Measurements from ENCODE around the gene PCP4. TPM values are rescaled to one million over a fixed set of nuclear protein-coding genes. Genes with fewer than 3 reads are reported as not detected.

The PCP4 gene
- total RNA-seq, 1 donor from 2014 or later = 18.1 TPM

DNA sequence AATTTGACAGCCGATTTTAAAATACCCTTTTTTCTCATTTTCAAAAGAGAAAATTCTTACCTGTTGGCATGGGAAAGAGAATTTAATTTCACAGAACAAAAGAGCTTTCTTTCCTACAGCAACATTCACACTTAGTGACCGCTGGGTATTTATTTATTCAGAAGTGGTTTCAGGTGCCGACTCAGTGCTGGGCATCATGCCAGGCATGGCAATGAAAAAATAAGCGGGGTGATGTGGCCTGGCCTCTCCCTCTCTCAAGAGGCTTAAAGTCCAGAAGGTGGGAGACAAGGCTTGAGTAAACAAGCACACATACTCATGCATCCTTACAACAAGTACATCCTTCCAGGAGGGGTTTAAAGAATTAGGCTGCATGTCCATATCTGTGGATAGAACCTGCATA lies 4.1 kb upstream of the PCP4 start:
- no peak overlapping the region for H3K4me3 Mint-ChIP-seq
- no peak overlapping the region for H3K27ac Mint-ChIP-seq
- H3K27me3 Mint-ChIP-seq (ENCODE audit: low read depth) = peaks cover 2% of the 10 kb centered on the region
- DNase-seq (ENCODE audit: low spot score in 2 of 2, unreplicated experiment in 2 of 2) = no peak
- TF ChIP-seq, protein P1, sequence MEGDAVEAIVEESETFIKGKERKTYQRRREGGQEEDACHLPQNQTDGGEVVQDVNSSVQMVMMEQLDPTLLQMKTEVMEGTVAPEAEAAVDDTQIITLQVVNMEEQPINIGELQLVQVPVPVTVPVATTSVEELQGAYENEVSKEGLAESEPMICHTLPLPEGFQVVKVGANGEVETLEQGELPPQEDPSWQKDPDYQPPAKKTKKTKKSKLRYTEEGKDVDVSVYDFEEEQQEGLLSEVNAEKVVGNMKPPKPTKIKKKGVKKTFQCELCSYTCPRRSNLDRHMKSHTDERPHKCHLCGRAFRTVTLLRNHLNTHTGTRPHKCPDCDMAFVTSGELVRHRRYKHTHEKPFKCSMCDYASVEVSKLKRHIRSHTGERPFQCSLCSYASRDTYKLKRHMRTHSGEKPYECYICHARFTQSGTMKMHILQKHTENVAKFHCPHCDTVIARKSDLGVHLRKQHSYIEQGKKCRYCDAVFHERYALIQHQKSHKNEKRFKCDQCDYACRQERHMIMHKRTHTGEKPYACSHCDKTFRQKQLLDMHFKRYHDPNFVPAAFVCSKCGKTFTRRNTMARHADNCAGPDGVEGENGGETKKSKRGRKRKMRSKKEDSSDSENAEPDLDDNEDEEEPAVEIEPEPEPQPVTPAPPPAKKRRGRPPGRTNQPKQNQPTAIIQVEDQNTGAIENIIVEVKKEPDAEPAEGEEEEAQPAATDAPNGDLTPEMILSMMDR (IDR thresholded peaks at IDR 0.05; ENCODE audit: unreplicated experiment) = no peak
- H3K36me3 Mint-ChIP-seq = no peaks in the 10 kb centered on the region
- peaks cover 15% of the 10 kb centered on the region for H3K4me1 Mint-ChIP-seq
- peaks cover 6% of the 10 kb centered on the region for H3K9me3 Mint-ChIP-seq

DNA sequence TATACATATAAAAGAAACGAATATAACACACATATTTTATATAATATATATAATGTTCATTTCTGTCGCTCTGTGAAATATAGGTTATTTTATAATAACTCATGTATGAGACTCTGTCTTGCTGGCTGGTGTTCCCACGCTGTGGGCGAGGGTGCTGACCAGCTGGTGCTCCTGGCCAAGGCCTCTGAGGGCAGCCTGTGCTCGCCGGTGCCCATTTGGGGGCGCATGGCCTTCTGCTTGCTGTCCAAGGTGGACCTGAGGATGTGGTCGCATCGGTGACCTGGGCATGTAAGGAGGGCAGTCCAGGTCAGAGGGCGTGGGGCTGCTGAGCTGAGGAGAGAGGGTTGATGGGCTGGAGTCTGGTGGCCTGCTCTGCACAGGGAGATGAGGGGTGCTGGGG lies 1.1 kb upstream of the PCP4 start:
- Mint-ChIP-seq H3K27ac (no peak overlapping the region), H3K4me3 (no peak overlapping the region), H3K27me3 (ENCODE audit: low read depth) (peaks cover 2% of the 10 kb centered on the region), H3K9me3 (no peaks in the 10 kb centered on the region), H3K4me1 (peaks cover 41% of the 10 kb centered on the region), H3K36me3 (no peaks in the 10 kb centered on the region)
- no peak for DNase-seq (ENCODE audit: low spot score in 2 of 2, unreplicated experiment in 2 of 2)
- TF ChIP-seq, protein P1 (IDR thresholded peaks at IDR 0.05; ENCODE audit: unreplicated experiment) = no peak

DNA sequence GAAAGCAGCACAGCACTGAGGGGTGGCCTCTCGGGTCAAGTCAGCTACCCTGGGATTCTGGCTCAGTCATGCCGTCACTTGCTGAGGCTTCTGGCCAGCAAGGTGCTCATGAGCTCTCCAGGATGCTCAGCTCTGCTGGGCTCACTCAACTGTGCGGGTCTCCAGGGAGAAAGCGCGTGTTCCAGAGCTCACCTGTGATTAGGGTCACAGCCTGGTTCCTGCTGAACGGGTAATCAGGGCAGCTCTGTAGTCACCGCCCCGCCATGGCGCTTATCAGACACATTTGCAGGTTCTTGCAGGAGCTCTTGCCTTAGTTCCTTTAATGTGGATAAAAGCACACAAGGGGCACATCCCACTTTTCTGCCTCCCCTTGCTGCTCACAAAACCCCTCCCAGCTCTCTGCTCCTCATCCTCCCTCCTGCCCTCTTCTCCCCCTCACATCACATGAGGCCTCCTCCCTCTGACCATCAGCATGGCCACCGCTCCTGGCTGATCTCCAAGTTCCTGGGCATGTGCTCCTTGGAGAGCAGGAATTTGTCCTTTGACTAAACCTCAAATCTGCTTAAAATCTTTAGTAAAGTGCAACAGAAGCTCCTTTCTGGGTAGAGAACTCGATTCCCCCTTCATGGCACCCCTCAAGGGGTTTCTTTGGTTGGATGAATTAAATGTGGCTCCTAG lies 2.0 kb downstream of the PCP4 start:
- H3K27me3 Mint-ChIP-seq (ENCODE audit: low read depth) = peaks cover 2% of the 10 kb centered on the region
- no peak for DNase-seq (ENCODE audit: low spot score in 2 of 2, unreplicated experiment in 2 of 2)
- peaks cover 38% of the 10 kb centered on the region for H3K4me1 Mint-ChIP-seq
- H3K27ac Mint-ChIP-seq = peak overlapping the region; percentile 49
- H3K36me3 Mint-ChIP-seq = no peaks in the 10 kb centered on the region
- TF ChIP-seq, protein P1 (IDR thresholded peaks at IDR 0.05; ENCODE audit: unreplicated experiment) = no peak
- H3K9me3 Mint-ChIP-seq = no peaks in the 10 kb centered on the region
- peak overlapping the region; percentile 39 for H3K4me3 Mint-ChIP-seq

DNA sequence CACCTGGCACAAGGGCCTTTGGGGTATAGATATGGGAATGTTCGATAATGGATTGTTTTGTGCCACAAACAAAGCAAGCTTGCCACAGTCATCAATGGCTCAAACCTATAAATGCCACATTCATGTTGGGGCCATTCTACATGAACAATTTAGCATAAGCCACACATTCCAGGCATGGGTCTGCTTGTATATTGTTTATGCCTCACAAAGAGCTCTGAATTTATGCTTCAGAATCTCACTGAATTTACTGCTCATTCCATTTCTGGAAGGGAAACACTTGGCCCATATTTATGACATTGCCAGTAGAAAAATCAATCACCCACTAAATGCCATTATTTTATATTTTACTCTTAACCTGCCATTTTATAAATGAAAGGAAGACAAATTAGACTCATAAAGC lies 6.4 kb downstream of the PCP4 start:
- TF ChIP-seq, protein P1 (IDR thresholded peaks at IDR 0.05; ENCODE audit: unreplicated experiment) = no peak
- Mint-ChIP-seq H3K27ac (no peak overlapping the region), H3K27me3 (ENCODE audit: low read depth) (no peaks in the 10 kb centered on the region), H3K9me3 (no peaks in the 10 kb centered on the region), H3K36me3 (no peaks in the 10 kb centered on the region), H3K4me3 (no peak overlapping the region), H3K4me1 (peaks cover 23% of the 10 kb centered on the region)
- no peak for DNase-seq (ENCODE audit: low spot score in 2 of 2, unreplicated experiment in 2 of 2)

DNA sequence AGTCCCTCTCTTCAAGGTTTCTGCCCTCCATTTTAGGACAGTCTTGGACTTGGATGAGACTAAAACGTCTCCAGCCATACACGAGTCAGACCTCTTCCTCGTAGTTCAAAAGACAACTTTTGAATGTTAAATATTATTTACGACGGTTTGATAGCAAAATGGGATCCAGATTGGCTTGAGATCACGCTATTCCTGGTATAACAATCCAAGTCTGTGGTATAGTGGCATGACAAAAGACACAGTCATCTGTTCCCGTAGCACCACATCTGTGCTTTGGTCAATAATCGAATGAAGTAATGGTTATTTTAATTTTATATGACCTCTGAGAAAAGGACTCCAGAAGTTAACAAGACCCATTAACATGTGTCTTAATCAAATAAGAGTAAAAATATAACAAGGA lies 7.0 kb downstream of the PCP4 start:
- TF ChIP-seq, protein P1 (IDR thresholded peaks at IDR 0.05; ENCODE audit: unreplicated experiment) = no peak
- Mint-ChIP-seq H3K9me3 (no peaks in the 10 kb centered on the region), H3K4me3 (no peak overlapping the region), H3K27me3 (ENCODE audit: low read depth) (no peaks in the 10 kb centered on the region), H3K4me1 (peaks cover 17% of the 10 kb centered on the region), H3K27ac (no peak overlapping the region), H3K36me3 (no peaks in the 10 kb centered on the region)
- no peak for DNase-seq (ENCODE audit: low spot score in 2 of 2, unreplicated experiment in 2 of 2)

Data from mesothelial cell of epicardium (in vitro differentiated cells).